Neural cell (in vitro differentiated cells): ENCODE results near the gene EFHD1. TPM values are rescaled to one million over a fixed set of nuclear protein-coding genes. Genes with fewer than 3 reads are reported as not detected.

Source experiments
- H2AFZ ChIP-seq: fragments of 200-600, 300-800 bp; sonication (generic), shearing (Covaris generic); 2 replicates; pipeline ENCODE4 v1.6.0; 2014; ENCODE audit warnings: low read depth, mild to moderate bottlenecking, antibody characterized with exemption, low read length, moderate library complexity
- H3F3A ChIP-seq: fragments of 200-600 bp; shearing (Covaris generic); 2 replicates; pipeline ENCODE4 v1.6.1; 2016; ENCODE audit warnings: mild to moderate bottlenecking, moderate library complexity, mixed read lengths, antibody characterized with exemption, low read length; ENCODE audit not compliant: insufficient read depth, poor library complexity, severe bottlenecking
- H3K27ac ChIP-seq: fragments of 200-600, 300-800 bp; sonication (generic), shearing (Covaris generic); 2 replicates; pipeline ENCODE4 v1.5.1; 2014; ENCODE audit warnings: mild to moderate bottlenecking, low read length, moderate library complexity
- H3K27me3 ChIP-seq: fragments of 300-800, 200-600 bp; sonication (generic), shearing (Covaris generic); 2 replicates; pipeline ENCODE4 v1.6.0; 2014; ENCODE audit warnings: mild to moderate bottlenecking, low read depth, low read length, moderate library complexity; ENCODE audit not compliant: insufficient read depth
- H3K36me3 ChIP-seq: fragments of 300-800, 200-600 bp; sonication (generic), shearing (Covaris generic); 2 replicates; pipeline ENCODE4 v1.5.1; 2014; ENCODE audit warnings: mild to moderate bottlenecking, antibody characterized with exemption, low read length, moderate library complexity; ENCODE audit not compliant: insufficient read depth
- H3K4me2 ChIP-seq: fragments of 300-800, 200-600 bp; sonication (generic), shearing (Covaris generic); 2 replicates; pipeline ENCODE4 v1.6.0; 2014; ENCODE audit warnings: mild to moderate bottlenecking, low read length
- H3K4me3 ChIP-seq: fragments of 300-800, 200-600 bp; sonication (generic), shearing (Covaris generic); 2 replicates; pipeline ENCODE4 v1.5.1; 2014; ENCODE audit warnings: mild to moderate bottlenecking, low read length, moderate library complexity
- H3K79me2 ChIP-seq: fragments of 200-600 bp; shearing (Covaris generic); replicated peaks from 2 replicates; pipeline ENCODE4 v1.6.0; 2014; ENCODE audit warnings: mild to moderate bottlenecking, low read length, moderate library complexity; ENCODE audit not compliant: insufficient read depth
- H3K9ac ChIP-seq: fragments of 300-800, 200-600 bp; sonication (generic), shearing (Covaris generic); 2 replicates; pipeline ENCODE4 v1.6.1; 2016; ENCODE audit warnings: mild to moderate bottlenecking, low read length, mixed read lengths
- H3K9me2 ChIP-seq: fragments of 200-600 bp; shearing (Covaris generic); 2 replicates; pipeline ENCODE4 v1.6.1; 2016; ENCODE audit warnings: mild to moderate bottlenecking, low read length, mixed read lengths; ENCODE audit not compliant: insufficient read depth
- H3K9me3 ChIP-seq: fragments of 200-600, 300-800 bp; sonication (generic), shearing (Covaris generic); 2 replicates; pipeline ENCODE4 v1.6.1; 2016; ENCODE audit warnings: mild to moderate bottlenecking, mixed run types, low read length, moderate library complexity, mixed read lengths
- H4K20me1 ChIP-seq: fragments of 200-600 bp; shearing (Covaris generic); 2 replicates; pipeline ENCODE4 v1.6.1; 2016; ENCODE audit warnings: mild to moderate bottlenecking, mixed run types; ENCODE audit not compliant: insufficient read depth
- CTCF ChIP-seq: fragments of 450-650 bp; IDR thresholded peaks from 2 replicates; pipeline ENCODE4 v1.5.1; 2014; ENCODE audit warnings: antibody characterized with exemption, mild to moderate bottlenecking, moderate library complexity; ENCODE audit not compliant: poor library complexity, severe bottlenecking
- EP300 ChIP-seq: fragments of 450-650 bp; conservative IDR thresholded peaks from 2 replicates; pipeline ENCODE4 v1.6.1; 2014; ENCODE audit warnings: antibody characterized with exemption, mild to moderate bottlenecking, moderate library complexity; ENCODE audit not compliant: poor library complexity, severe bottlenecking
- EZH2 ChIP-seq: fragments of 200-600, 300-800 bp; shearing (Covaris generic), sonication (generic); IDR thresholded peaks from 2 replicates; pipeline ENCODE4 v1.6.1; 2014; ENCODE audit warnings: antibody characterized with exemption, low read length, borderline replicate concordance, mild to moderate bottlenecking; ENCODE audit not compliant: insufficient read depth, poor library complexity, severe bottlenecking
- MXI1 ChIP-seq: fragments of 450-650 bp; conservative IDR thresholded peaks from 2 replicates; pipeline ENCODE4 v1.6.1; 2014; ENCODE audit warnings: antibody characterized with exemption, mild to moderate bottlenecking; ENCODE audit not compliant: poor library complexity, severe bottlenecking
- POLR2AphosphoS5 ChIP-seq: IDR thresholded peaks from 2 replicates; pipeline ENCODE4 v1.6.1; 2012
- RAD21 ChIP-seq: fragments of 450-650 bp; conservative IDR thresholded peaks from 2 replicates; pipeline ENCODE4 v1.6.1; 2014; ENCODE audit warnings: antibody characterized with exemption, mild to moderate bottlenecking, moderate library complexity
- REST ChIP-seq: IDR thresholded peaks from 2 replicates; pipeline ENCODE4 v1.6.1; 2012; ENCODE audit warnings: borderline replicate concordance
- SMC3 ChIP-seq: fragments of 450-650 bp; conservative IDR thresholded peaks from 2 replicates; pipeline ENCODE4 v1.6.1; 2014; ENCODE audit warnings: antibody characterized with exemption, mild to moderate bottlenecking, moderate library complexity; ENCODE audit not compliant: poor library complexity
- TAF1 ChIP-seq: IDR thresholded peaks from 2 replicates; pipeline ENCODE4 v1.6.1; 2012; ENCODE audit warnings: low read depth
- polyA plus RNA-seq: library from polyadenylated mRNA; depleted of rRNA; stranded (reverse); fragments of >200 nt; gene quantifications from 2 replicates; pipeline ENCODE4 v1.2.3, GENCODE V29; 2014

Gene EFHD1
- polyA plus RNA-seq, 1 donor from 2014 or later: not detected

GRCh38 chr2:232655392-232655791 is 22.0 kb downstream of the EFHD1 start:
- Histone ChIP-seq H3K9me2 (no peaks in the 10 kb centered on the region), H3F3A (no peaks in the 10 kb centered on the region), H3K36me3 (no peaks in the 10 kb centered on the region), H3K4me3 (no peak overlapping the region), H3K27ac (no peak overlapping the region), H3K27me3 (no peaks in the 10 kb centered on the region), H3K4me2 (no peak overlapping the region), H4K20me1 (no peaks in the 10 kb centered on the region), H3K9ac (no peak overlapping the region), H3K79me2 (no peaks in the 10 kb centered on the region), H3K9me3 (no peaks in the 10 kb centered on the region), H2AFZ (no peak overlapping the region)
- no peak for TF ChIP-seq CTCF
- TF ChIP-seq EZH2: no peak
- no peak for TF ChIP-seq RAD21
- TF ChIP-seq REST: no peak
- TF ChIP-seq MXI1: no peak
- no peak for TF ChIP-seq EP300
- TF ChIP-seq SMC3: no peak

GRCh38 chr2:232658217-232658785 is 24.9 kb downstream of the EFHD1 start:
- H3K79me2 ChIP-seq: no peaks in the 10 kb centered on the region
- no peaks in the 10 kb centered on the region for H3K9me3 ChIP-seq
- H3K9me2 ChIP-seq: no peaks in the 10 kb centered on the region
- no peak overlapping the region for H2AFZ ChIP-seq
- no peak overlapping the region for H3K27ac ChIP-seq
- H3K4me3 ChIP-seq: no peak overlapping the region
- no peak for TF ChIP-seq POLR2AphosphoS5
- TF ChIP-seq REST: no peak
- no peak for TF ChIP-seq CTCF
- no peak for TF ChIP-seq TAF1
- TF ChIP-seq EZH2: no peak
- no peak for TF ChIP-seq SMC3
- no peak for TF ChIP-seq RAD21
- TF ChIP-seq EP300: no peak
- no peak for TF ChIP-seq MXI1
- H3K36me3 ChIP-seq: no peaks in the 10 kb centered on the region
- no peaks in the 10 kb centered on the region for H3K27me3 ChIP-seq
- no peaks in the 10 kb centered on the region for H4K20me1 ChIP-seq
- no peaks in the 10 kb centered on the region for H3F3A ChIP-seq
- no peak overlapping the region for H3K4me2 ChIP-seq
- H3K9ac ChIP-seq: no peak overlapping the region
